Neural cell (in vitro differentiated cells): ENCODE measurements around the gene MTCH1. TPM values are rescaled to one million over a fixed set of nuclear protein-coding genes. Genes with fewer than 3 reads are reported as not detected.

Source experiments
- H2AFZ ChIP-seq: fragments of 200-600, 300-800 bp; sonication (generic), shearing (Covaris generic); 2 replicates; pipeline ENCODE4 v1.6.0; 2014; ENCODE audit warnings: low read depth, mild to moderate bottlenecking, antibody characterized with exemption, low read length, moderate library complexity
- H3F3A ChIP-seq: fragments of 200-600 bp; shearing (Covaris generic); 2 replicates; pipeline ENCODE4 v1.6.1; 2016; ENCODE audit warnings: mild to moderate bottlenecking, moderate library complexity, mixed read lengths, antibody characterized with exemption, low read length; ENCODE audit not compliant: insufficient read depth, poor library complexity, severe bottlenecking
- H3K27ac ChIP-seq: fragments of 200-600, 300-800 bp; sonication (generic), shearing (Covaris generic); 2 replicates; pipeline ENCODE4 v1.5.1; 2014; ENCODE audit warnings: mild to moderate bottlenecking, low read length, moderate library complexity
- H3K27me3 ChIP-seq: fragments of 300-800, 200-600 bp; sonication (generic), shearing (Covaris generic); 2 replicates; pipeline ENCODE4 v1.6.0; 2014; ENCODE audit warnings: mild to moderate bottlenecking, low read depth, low read length, moderate library complexity; ENCODE audit not compliant: insufficient read depth
- H3K36me3 ChIP-seq: fragments of 300-800, 200-600 bp; sonication (generic), shearing (Covaris generic); 2 replicates; pipeline ENCODE4 v1.5.1; 2014; ENCODE audit warnings: mild to moderate bottlenecking, antibody characterized with exemption, low read length, moderate library complexity; ENCODE audit not compliant: insufficient read depth
- H3K4me2 ChIP-seq: fragments of 300-800, 200-600 bp; sonication (generic), shearing (Covaris generic); 2 replicates; pipeline ENCODE4 v1.6.0; 2014; ENCODE audit warnings: mild to moderate bottlenecking, low read length
- H3K4me3 ChIP-seq: fragments of 300-800, 200-600 bp; sonication (generic), shearing (Covaris generic); 2 replicates; pipeline ENCODE4 v1.5.1; 2014; ENCODE audit warnings: mild to moderate bottlenecking, low read length, moderate library complexity
- H3K79me2 ChIP-seq: fragments of 200-600 bp; shearing (Covaris generic); replicated peaks from 2 replicates; pipeline ENCODE4 v1.6.0; 2014; ENCODE audit warnings: mild to moderate bottlenecking, low read length, moderate library complexity; ENCODE audit not compliant: insufficient read depth
- H3K9ac ChIP-seq: fragments of 300-800, 200-600 bp; sonication (generic), shearing (Covaris generic); 2 replicates; pipeline ENCODE4 v1.6.1; 2016; ENCODE audit warnings: mild to moderate bottlenecking, low read length, mixed read lengths
- H3K9me2 ChIP-seq: fragments of 200-600 bp; shearing (Covaris generic); 2 replicates; pipeline ENCODE4 v1.6.1; 2016; ENCODE audit warnings: mild to moderate bottlenecking, low read length, mixed read lengths; ENCODE audit not compliant: insufficient read depth
- H3K9me3 ChIP-seq: fragments of 200-600, 300-800 bp; sonication (generic), shearing (Covaris generic); 2 replicates; pipeline ENCODE4 v1.6.1; 2016; ENCODE audit warnings: mild to moderate bottlenecking, mixed run types, low read length, moderate library complexity, mixed read lengths
- H4K20me1 ChIP-seq: fragments of 200-600 bp; shearing (Covaris generic); 2 replicates; pipeline ENCODE4 v1.6.1; 2016; ENCODE audit warnings: mild to moderate bottlenecking, mixed run types; ENCODE audit not compliant: insufficient read depth
- EP300 ChIP-seq: fragments of 450-650 bp; conservative IDR thresholded peaks from 2 replicates; pipeline ENCODE4 v1.6.1; 2014; ENCODE audit warnings: antibody characterized with exemption, mild to moderate bottlenecking, moderate library complexity; ENCODE audit not compliant: poor library complexity, severe bottlenecking
- EZH2 ChIP-seq: fragments of 200-600, 300-800 bp; shearing (Covaris generic), sonication (generic); IDR thresholded peaks from 2 replicates; pipeline ENCODE4 v1.6.1; 2014; ENCODE audit warnings: antibody characterized with exemption, low read length, borderline replicate concordance, mild to moderate bottlenecking; ENCODE audit not compliant: insufficient read depth, poor library complexity, severe bottlenecking
- MXI1 ChIP-seq: fragments of 450-650 bp; conservative IDR thresholded peaks from 2 replicates; pipeline ENCODE4 v1.6.1; 2014; ENCODE audit warnings: antibody characterized with exemption, mild to moderate bottlenecking; ENCODE audit not compliant: poor library complexity, severe bottlenecking
- POLR2AphosphoS5 ChIP-seq: IDR thresholded peaks from 2 replicates; pipeline ENCODE4 v1.6.1; 2012
- RAD21 ChIP-seq: fragments of 450-650 bp; conservative IDR thresholded peaks from 2 replicates; pipeline ENCODE4 v1.6.1; 2014; ENCODE audit warnings: antibody characterized with exemption, mild to moderate bottlenecking, moderate library complexity
- SMC3 ChIP-seq: fragments of 450-650 bp; conservative IDR thresholded peaks from 2 replicates; pipeline ENCODE4 v1.6.1; 2014; ENCODE audit warnings: antibody characterized with exemption, mild to moderate bottlenecking, moderate library complexity; ENCODE audit not compliant: poor library complexity
- TAF1 ChIP-seq: IDR thresholded peaks from 2 replicates; pipeline ENCODE4 v1.6.1; 2012; ENCODE audit warnings: low read depth
- polyA plus RNA-seq: library from polyadenylated mRNA; depleted of rRNA; stranded (reverse); fragments of >200 nt; gene quantifications from 2 replicates; pipeline ENCODE4 v1.2.3, GENCODE V29; 2014
- TF ChIP-seq, protein P1 (sequence below): fragments of 450-650 bp; IDR thresholded peaks from 2 replicates; pipeline ENCODE4 v1.5.1; 2014; ENCODE audit warnings: antibody characterized with exemption, mild to moderate bottlenecking, moderate library complexity; ENCODE audit not compliant: poor library complexity, severe bottlenecking
- TF ChIP-seq, protein P2 (sequence below): IDR thresholded peaks from 2 replicates; pipeline ENCODE4 v1.6.1; 2012; ENCODE audit warnings: borderline replicate concordance

MTCH1 gene
- polyA plus RNA-seq, 1 donor from 2014 or later, result 217 TPM

DNA sequence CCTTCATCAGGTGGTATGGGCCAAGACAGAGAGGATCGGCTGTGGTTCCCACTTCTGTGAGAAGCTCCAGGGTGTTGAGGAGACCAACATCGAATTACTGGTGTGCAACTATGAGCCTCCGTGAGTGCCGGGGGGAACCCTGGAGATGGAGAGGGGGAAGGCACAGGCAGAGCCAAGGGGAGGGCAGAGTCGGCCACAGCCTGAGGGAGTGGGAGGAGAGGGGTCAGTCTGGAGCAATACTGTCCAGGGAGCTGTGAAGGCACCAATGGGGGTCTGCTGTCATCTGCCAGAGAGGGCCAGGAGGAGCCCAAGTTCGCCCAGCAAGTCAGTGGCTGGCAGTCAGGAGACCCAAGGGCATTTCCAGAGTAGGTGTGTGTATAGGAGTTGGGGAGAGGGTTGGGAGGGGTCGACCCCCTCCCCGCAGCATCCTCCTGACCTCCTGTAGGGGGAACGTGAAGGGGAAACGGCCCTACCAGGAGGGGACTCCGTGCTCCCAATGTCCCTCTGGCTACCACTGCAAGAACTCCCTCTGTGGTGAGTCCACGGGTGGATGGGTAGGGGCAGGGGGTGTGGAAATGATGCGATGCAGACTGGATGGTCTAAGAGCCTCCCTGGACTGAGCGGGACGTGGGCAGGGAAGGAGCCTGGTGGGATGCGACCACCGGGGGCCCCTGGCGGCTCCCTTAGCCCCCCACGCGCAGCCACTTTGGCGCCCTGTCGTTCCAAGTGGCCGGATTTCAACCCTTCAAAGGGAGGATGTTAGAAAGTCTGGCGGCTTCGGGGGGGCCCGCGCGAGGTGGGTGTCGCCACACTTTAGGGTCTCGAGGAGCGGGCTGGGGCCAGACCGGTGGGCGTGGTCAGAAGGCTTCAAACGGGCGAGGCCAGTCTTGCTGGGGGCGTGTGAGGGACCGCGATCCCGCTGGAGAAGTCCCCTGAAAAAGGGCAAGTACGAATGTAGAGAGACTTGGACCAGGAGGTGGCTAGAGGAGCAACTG lies 24.3 kb downstream of the MTCH1 start:
- H4K20me1 ChIP-seq, result no peaks in the 10 kb centered on the region
- H3K9me2 ChIP-seq, result no peaks in the 10 kb centered on the region
- H3K27me3 ChIP-seq, result no peaks in the 10 kb centered on the region
- no peak overlapping the region for H3K4me3 ChIP-seq
- no peak for TF ChIP-seq EZH2
- TF ChIP-seq, protein P1, sequence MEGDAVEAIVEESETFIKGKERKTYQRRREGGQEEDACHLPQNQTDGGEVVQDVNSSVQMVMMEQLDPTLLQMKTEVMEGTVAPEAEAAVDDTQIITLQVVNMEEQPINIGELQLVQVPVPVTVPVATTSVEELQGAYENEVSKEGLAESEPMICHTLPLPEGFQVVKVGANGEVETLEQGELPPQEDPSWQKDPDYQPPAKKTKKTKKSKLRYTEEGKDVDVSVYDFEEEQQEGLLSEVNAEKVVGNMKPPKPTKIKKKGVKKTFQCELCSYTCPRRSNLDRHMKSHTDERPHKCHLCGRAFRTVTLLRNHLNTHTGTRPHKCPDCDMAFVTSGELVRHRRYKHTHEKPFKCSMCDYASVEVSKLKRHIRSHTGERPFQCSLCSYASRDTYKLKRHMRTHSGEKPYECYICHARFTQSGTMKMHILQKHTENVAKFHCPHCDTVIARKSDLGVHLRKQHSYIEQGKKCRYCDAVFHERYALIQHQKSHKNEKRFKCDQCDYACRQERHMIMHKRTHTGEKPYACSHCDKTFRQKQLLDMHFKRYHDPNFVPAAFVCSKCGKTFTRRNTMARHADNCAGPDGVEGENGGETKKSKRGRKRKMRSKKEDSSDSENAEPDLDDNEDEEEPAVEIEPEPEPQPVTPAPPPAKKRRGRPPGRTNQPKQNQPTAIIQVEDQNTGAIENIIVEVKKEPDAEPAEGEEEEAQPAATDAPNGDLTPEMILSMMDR, result no peak
- no peak for TF ChIP-seq MXI1
- no peak for TF ChIP-seq POLR2AphosphoS5
- no peak for TF ChIP-seq SMC3
- no peak for TF ChIP-seq TAF1
- no peak for TF ChIP-seq RAD21
- TF ChIP-seq, protein P2, sequence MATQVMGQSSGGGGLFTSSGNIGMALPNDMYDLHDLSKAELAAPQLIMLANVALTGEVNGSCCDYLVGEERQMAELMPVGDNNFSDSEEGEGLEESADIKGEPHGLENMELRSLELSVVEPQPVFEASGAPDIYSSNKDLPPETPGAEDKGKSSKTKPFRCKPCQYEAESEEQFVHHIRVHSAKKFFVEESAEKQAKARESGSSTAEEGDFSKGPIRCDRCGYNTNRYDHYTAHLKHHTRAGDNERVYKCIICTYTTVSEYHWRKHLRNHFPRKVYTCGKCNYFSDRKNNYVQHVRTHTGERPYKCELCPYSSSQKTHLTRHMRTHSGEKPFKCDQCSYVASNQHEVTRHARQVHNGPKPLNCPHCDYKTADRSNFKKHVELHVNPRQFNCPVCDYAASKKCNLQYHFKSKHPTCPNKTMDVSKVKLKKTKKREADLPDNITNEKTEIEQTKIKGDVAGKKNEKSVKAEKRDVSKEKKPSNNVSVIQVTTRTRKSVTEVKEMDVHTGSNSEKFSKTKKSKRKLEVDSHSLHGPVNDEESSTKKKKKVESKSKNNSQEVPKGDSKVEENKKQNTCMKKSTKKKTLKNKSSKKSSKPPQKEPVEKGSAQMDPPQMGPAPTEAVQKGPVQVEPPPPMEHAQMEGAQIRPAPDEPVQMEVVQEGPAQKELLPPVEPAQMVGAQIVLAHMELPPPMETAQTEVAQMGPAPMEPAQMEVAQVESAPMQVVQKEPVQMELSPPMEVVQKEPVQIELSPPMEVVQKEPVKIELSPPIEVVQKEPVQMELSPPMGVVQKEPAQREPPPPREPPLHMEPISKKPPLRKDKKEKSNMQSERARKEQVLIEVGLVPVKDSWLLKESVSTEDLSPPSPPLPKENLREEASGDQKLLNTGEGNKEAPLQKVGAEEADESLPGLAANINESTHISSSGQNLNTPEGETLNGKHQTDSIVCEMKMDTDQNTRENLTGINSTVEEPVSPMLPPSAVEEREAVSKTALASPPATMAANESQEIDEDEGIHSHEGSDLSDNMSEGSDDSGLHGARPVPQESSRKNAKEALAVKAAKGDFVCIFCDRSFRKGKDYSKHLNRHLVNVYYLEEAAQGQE, result no peak
- no peak for TF ChIP-seq EP300
- no peak overlapping the region for H3K9ac ChIP-seq
- H3K79me2 ChIP-seq, result no peaks in the 10 kb centered on the region
- H3F3A ChIP-seq, result no peaks in the 10 kb centered on the region
- H3K9me3 ChIP-seq, result no peaks in the 10 kb centered on the region
- no peak overlapping the region for H3K4me2 ChIP-seq
- H3K36me3 ChIP-seq, result no peaks in the 10 kb centered on the region
- H2AFZ ChIP-seq, result no peak overlapping the region
- no peak overlapping the region for H3K27ac ChIP-seq

DNA sequence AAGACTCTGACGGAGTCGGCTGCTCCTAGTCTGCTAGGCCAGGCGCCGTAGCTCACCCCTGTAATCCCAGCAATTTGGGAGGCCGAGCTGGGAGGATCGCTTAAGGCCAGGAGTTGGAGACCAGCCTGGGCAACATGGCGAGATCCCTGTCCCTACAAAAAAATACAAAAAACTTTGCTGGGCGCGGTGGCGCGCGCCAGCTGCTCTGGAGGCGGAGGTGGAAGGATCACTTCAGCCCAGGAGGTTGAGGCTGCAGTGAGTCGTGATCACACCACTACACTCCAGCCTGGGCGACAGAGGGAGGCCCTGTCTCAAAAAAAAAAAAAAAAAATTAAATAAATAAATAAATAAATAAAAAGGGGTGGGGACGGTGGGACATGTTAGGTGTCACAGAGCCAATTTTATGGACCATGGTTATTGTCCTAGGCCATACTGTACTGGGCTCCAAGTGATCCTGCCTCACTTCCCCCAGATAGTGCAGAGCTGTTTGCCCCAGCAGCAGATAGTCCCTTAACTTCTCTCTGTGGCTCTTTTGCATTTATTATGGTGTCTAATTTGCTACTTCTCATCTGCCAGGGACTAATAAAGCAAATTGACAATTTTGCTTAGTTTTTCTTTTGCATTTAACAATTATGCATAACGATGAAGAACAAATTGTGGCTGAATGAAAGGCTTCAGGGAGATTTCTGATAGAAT lies 26.3 kb downstream of the MTCH1 start:
- TF ChIP-seq, protein P2, result no peak
- H3K9ac ChIP-seq, result no peak overlapping the region
- no peaks in the 10 kb centered on the region for H3K9me2 ChIP-seq
- H3K4me2 ChIP-seq, result no peak overlapping the region
- no peaks in the 10 kb centered on the region for H3F3A ChIP-seq
- no peaks in the 10 kb centered on the region for H3K36me3 ChIP-seq
- no peaks in the 10 kb centered on the region for H3K79me2 ChIP-seq
- no peaks in the 10 kb centered on the region for H3K27me3 ChIP-seq
- no peak overlapping the region for H3K4me3 ChIP-seq
- no peaks in the 10 kb centered on the region for H4K20me1 ChIP-seq
- no peak overlapping the region for H3K27ac ChIP-seq
- H3K9me3 ChIP-seq, result no peaks in the 10 kb centered on the region
- no peak overlapping the region for H2AFZ ChIP-seq
